Measurements from ENCODE around the gene ZNF264. TPM values are rescaled to one million over a fixed set of nuclear protein-coding genes. Genes with fewer than 3 reads are reported as not detected.

Gene ZNF264
- total RNA-seq, 1 donor from 2014 or later, result 36.1 TPM

- no peaks in the 10 kb centered on the region for H3K9me3 ChIP-seq
- intact Hi-C loops (cut with DNase I), result no loop called here
- no peaks in the 10 kb centered on the region for H3K27me3 ChIP-seq
- no peak for TF ChIP-seq CTCF (IDR thresholded peaks at IDR 0.05)
- ATAC-seq, result no peak
- no peak overlapping the region for H3K4me3 ChIP-seq
- no peak for DNase-seq
- no peaks in the 10 kb centered on the region for H3K4me1 ChIP-seq
- H3K36me3 ChIP-seq, result peaks cover 44% of the 10 kb centered on the region
- no peak overlapping the region for H3K27ac ChIP-seq
These were observed 10.9 kb downstream of the ZNF264 start for GRCh38 chr19:57202160-57202559.

GRCh38 chr19:57210381-57210780 lies 19.1 kb downstream of the ZNF264 start:
- intact Hi-C loops (cut with DNase I), result no loop called here
- no peak for TF ChIP-seq CTCF (IDR thresholded peaks at IDR 0.05)
- Histone ChIP-seq H3K4me1 (no peaks in the 10 kb centered on the region), H3K36me3 (peaks cover 66% of the 10 kb centered on the region), H3K27me3 (no peaks in the 10 kb centered on the region), H3K9me3 (no peaks in the 10 kb centered on the region), H3K4me3 (no peak overlapping the region), H3K27ac (no peak overlapping the region)
- no peak for DNase-seq
- no peak for ATAC-seq

- no peak for DNase-seq
- no peaks in the 10 kb centered on the region for H3K9me3 ChIP-seq
- intact Hi-C loops (cut with DNase I), result no loop called here
These were observed 20.8 kb downstream of the ZNF264 start for GRCh38 chr19:57212109-57212508.

GRCh38 chr19:57227502-57227901 lies 36.2 kb downstream of the ZNF264 start:
- ATAC-seq (no peak), DNase-seq (no peak)
- no peak for TF ChIP-seq CTCF (IDR thresholded peaks at IDR 0.05)
- H3K4me1 ChIP-seq, result no peaks in the 10 kb centered on the region
- intact Hi-C loops (cut with DNase I), result no loop called here
- H3K27me3 ChIP-seq, result no peaks in the 10 kb centered on the region
- H3K36me3 ChIP-seq, result no peaks in the 10 kb centered on the region
- no peaks in the 10 kb centered on the region for H3K9me3 ChIP-seq
- H3K27ac ChIP-seq, result no peak overlapping the region
- no peak overlapping the region for H3K4me3 ChIP-seq

More at GRCh38 chr19:57212109-57212508, 20.8 kb downstream of the ZNF264 start:
- no peaks in the 10 kb centered on the region for H3K27me3 ChIP-seq
- no peak for TF ChIP-seq CTCF (IDR thresholded peaks at IDR 0.05)
- H3K4me1 ChIP-seq, result no peaks in the 10 kb centered on the region
- H3K27ac ChIP-seq, result no peak overlapping the region
- H3K36me3 ChIP-seq, result peaks cover 57% of the 10 kb centered on the region
- no peak overlapping the region for H3K4me3 ChIP-seq
- ATAC-seq, result no peak

- H3K4me1 ChIP-seq, result no peaks in the 10 kb centered on the region
- H3K27me3 ChIP-seq, result no peaks in the 10 kb centered on the region
- DNase-seq, result no peak
- ATAC-seq, result no peak
- no peaks in the 10 kb centered on the region for H3K36me3 ChIP-seq
- H3K27ac ChIP-seq, result no peak overlapping the region
- no peaks in the 10 kb centered on the region for H3K9me3 ChIP-seq
- no peak overlapping the region for H3K4me3 ChIP-seq
- intact Hi-C loops (cut with DNase I), result no loop called here
- TF ChIP-seq CTCF (IDR thresholded peaks at IDR 0.05), result no peak
These were observed 40.4 kb downstream of the ZNF264 start for GRCh38 chr19:57231686-57232085.

GRCh38 chr19:57233207-57233606 lies 41.9 kb downstream of the ZNF264 start:
- no peaks in the 10 kb centered on the region for H3K36me3 ChIP-seq
- no peak overlapping the region for H3K27ac ChIP-seq
- H3K27me3 ChIP-seq, result no peaks in the 10 kb centered on the region
- intact Hi-C loops (cut with DNase I), result no loop called here
- H3K9me3 ChIP-seq, result no peaks in the 10 kb centered on the region
- ATAC-seq (no peak), DNase-seq (no peak)
- H3K4me3 ChIP-seq, result no peak overlapping the region
- H3K4me1 ChIP-seq, result no peaks in the 10 kb centered on the region
- TF ChIP-seq CTCF (IDR thresholded peaks at IDR 0.05), result no peak

All from upper lobe of right lung (tissue), 1 donor.